GM12875 (cell line): Measurements from ENCODE around the gene RPAP3.

Experiments used
- H3K4me3 ChIP-seq: one replicate; pipeline ENCODE4 v1.5.1; 2011; ENCODE audit warnings: low read depth, low read length, control low read depth
- CTCF ChIP-seq: IDR thresholded peaks from 2 replicates; pipeline ENCODE4 v1.5.1; 2011; ENCODE audit warnings: low read depth, mild to moderate bottlenecking, control low read depth, inconsistent platforms, low read length, moderate library complexity, borderline replicate concordance; ENCODE audit not compliant: insufficient read depth

RPAP3 gene

GRCh38 chr12:47747126-47747525 lies 41.3 kb upstream of the RPAP3 start:
- H3K4me3 ChIP-seq: no peak overlapping the region
- TF ChIP-seq CTCF: no peak

- H3K4me3 ChIP-seq: no peak overlapping the region
- no peak for TF ChIP-seq CTCF
These were observed 40.7 kb upstream of the RPAP3 start for GRCh38 chr12:47746523-47746922.

DNA sequence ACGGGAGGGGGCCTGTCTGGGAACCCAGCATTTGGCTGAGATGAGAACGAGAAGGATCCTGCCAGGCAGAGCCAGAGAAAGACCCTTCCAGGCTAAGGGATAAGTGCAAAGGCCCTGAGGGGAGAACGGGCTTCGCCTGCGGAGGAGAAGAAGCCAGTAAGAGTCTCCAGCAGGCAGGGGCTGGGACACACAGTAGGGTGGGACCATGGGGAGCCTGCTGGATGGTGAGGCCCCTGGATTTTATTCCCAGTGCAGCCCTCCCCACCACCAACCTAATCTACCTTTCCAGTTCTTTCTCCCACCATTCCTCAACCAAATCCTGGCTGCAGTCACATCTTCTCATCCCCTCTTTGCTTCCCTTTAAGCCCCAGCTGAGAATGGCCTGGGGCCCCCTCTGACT lies 40.2 kb upstream of the RPAP3 start:
- no peak overlapping the region for H3K4me3 ChIP-seq
- no peak for TF ChIP-seq CTCF

GRCh38 chr12:47745485-47746041 lies 39.7 kb upstream of the RPAP3 start:
- H3K4me3 ChIP-seq: no peak overlapping the region
- TF ChIP-seq CTCF: no peak

DNA sequence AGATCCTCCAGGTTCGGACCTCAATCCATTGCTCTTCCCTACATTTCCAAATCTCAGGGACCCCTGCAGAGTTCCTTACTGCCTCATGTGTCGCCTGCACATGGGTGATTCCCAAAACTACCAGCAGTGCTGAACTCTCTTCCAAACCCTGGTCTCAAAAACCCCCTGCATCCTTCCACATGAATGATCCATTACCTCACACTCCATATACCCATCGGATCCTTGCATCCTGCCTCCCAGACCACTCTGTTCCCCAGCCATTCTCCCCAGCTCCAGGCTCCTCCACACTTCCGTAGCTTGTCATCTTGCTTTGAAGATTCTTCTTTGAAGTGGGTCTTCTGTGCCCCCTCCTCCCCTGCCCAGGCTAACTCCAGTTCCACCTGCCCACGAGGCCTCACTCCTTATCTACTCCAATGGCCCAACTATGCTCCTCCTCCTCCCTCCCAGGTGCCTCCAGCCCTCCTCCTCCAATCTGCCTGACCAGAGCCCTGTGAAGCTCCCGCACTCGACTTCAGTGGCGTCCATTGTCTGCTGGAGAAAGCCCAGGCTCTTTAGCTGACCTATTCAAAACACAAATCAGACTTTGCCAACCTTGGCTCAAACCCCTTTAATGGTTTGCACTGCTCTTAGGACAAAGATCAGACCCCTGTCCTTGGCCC lies 39.1 kb upstream of the RPAP3 start:
- no peak overlapping the region for H3K4me3 ChIP-seq
- TF ChIP-seq CTCF: no peak

DNA sequence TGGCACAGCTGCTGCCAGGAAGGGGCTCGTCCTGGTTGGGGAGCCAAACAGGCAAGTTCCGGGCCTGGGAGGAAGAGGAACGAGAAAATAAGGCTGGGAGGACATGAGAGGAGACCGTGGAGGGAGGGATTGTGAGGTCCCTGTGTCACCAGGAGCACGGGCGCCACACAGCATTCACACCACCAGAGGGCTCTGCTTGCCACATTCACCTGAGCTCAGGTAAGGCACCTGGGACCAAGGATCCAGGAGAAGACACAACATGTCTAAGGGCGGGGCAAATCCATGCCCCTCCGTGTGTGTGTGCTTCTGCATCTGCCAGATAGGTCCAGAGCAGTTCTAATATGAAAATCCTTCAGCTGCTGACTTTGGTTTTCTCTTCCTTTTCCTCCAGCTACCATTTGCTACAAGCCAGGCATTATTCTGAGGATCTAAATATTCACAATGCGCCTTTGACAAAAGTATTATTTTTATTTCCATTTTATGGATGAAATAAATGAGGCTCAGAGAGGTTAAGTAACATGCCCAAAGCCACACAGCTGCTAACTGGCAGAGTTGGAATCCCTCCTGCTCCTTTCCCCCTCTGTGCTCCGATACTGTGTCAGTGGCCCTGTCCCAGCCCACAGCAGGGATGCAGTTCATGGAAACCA lies 38.3 kb upstream of the RPAP3 start:
- peak; percentile 62 for TF ChIP-seq CTCF
- H3K4me3 ChIP-seq: no peak overlapping the region
